ENCODE results near the gene KCNJ15. TPM values are rescaled to one million over a fixed set of nuclear protein-coding genes. Genes with fewer than 3 reads are reported as not detected.

KCNJ15 gene
- total and polyA plus RNA-seq, 2 of the 13 experiments (the other 11 are each of a cell fraction or from before 2014, with no cell fraction given): not detected

GRCh38 chr21:38254970-38255369 is 1.8 kb upstream of the KCNJ15 start (continued):
- TF ChIP-seq ZSCAN30 (CRISPR knock-in tag; IDR thresholded peaks at IDR 0.05) (no peak), ZNF33A (CRISPR knock-in tag; IDR thresholded peaks at IDR 0.05; ENCODE audit: borderline replicate concordance) (no peak), NCOA1 (CRISPR knock-in tag; IDR thresholded peaks at IDR 0.05) (no peak), FOXC1 (CRISPR knock-in tag; IDR thresholded peaks at IDR 0.05; ENCODE audit: borderline replicate concordance) (no peak), MBNL3 (CRISPR knock-in tag; conservative IDR thresholded peaks at IDR 0.05) (no peak)

DNA sequence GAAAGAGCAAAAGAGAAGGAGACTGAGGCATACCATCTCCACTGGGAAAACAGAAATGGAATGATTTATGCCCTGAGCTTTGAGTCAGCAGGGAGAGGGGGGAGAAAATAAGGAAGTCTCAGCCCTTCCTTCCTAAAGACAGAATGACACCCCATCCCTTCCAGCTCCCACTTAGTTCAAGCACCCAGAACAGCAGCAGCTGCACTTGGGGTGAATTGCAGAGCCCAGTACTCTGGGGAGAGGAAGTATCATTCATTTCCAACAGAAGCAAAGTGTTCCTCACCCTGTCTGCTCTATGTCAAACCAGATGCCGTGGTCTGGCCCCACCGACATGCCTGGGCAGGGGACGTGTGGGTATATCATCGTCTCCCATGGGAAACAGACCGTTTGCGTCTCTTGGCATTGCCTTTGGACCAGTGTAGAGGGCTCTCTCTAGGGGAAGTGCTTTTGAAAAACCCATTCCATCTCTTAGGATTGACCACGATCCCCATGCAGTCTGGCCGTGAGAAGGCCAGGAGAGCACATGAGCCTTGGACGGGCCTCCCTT is 1.1 kb upstream of the KCNJ15 start:
- WGBS (ENCODE audit: low lambda C conversion rate): 0% methylated on average over 2 of the region's 9 CpGs
- Histone ChIP-seq H3K9me3 (ENCODE audit: low read length) (no peaks in the 10 kb centered on the region), H3K4me1 (ENCODE audit: insufficient read depth, low read length) (peaks cover 9% of the 10 kb centered on the region), H3K79me2 (ENCODE audit: insufficient read depth, low read length) (no peaks in the 10 kb centered on the region), H2AFZ (ENCODE audit: low read length) (no peak overlapping the region), H3K4me2 (ENCODE audit: low read depth, low read length) (no peak overlapping the region), H3K27ac (ENCODE audit: extremely low read length, insufficient read depth, low read length) (no peak overlapping the region), H3K27me3 (ENCODE audit: control insufficient read depth in 1 of 2, insufficient read depth in 2 of 2, low read length in 2 of 2) (no peaks in the 10 kb centered on the region), H3K36me3 (replicated peaks in 1 of 2; ENCODE audit: control insufficient read depth in 1 of 2, insufficient read depth in 2 of 2, low read length in 2 of 2) (no peaks in the 10 kb centered on the region), H4K20me1 (ENCODE audit: insufficient read depth, low read length) (no peaks in the 10 kb centered on the region), H3K9ac (ENCODE audit: insufficient read depth, low read depth, low read length) (no peak overlapping the region), H3K4me3 (replicated peaks in 1 of 3; ENCODE audit: insufficient read depth in 1 of 3, low read depth in 2 of 3, low read length in 3 of 3) (no peak overlapping the region)
- intact Hi-C loops (cut with micrococcal nuclease; ENCODE audit: unreplicated experiment): no loop called here
- ChIA-PET POLR2A (no interaction called here), CTCF (ENCODE audit: low intra/inter-chr PET ratio, low total read pairs) (no interaction called here)
- FAIRE-seq: no peak
- no peak for ATAC-seq
- in situ Hi-C loops (cut with HindIII; ENCODE audit: extremely low pct_ligation_motif_present, low pct_unique_long_range_greater_than_20kb): no loop called here
- no TSS peak for BruUV-seq (replicated peaks)
- DNase-seq (ENCODE audit: low spot score): no peak
- TF ChIP-seq GATAD2A (CRISPR knock-in tag; IDR thresholded peaks at IDR 0.05) (no peak), ZBTB3 (CRISPR knock-in tag; IDR thresholded peaks at IDR 0.05; ENCODE audit: borderline replicate concordance, low read depth) (no peak), HMG20A (CRISPR knock-in tag; IDR thresholded peaks at IDR 0.05; ENCODE audit: borderline replicate concordance) (no peak), ZNF564 (CRISPR knock-in tag; IDR thresholded peaks at IDR 0.05) (no peak), EZH2 (conservative IDR thresholded peaks at IDR 0.05; ENCODE audit: low read depth, low read length) (no peak), KMT2A (CRISPR knock-in tag; IDR thresholded peaks at IDR 0.05) (no peak), ZNF367 (CRISPR knock-in tag; IDR thresholded peaks at IDR 0.05; ENCODE audit: borderline replicate concordance) (no peak), DZIP1 (CRISPR knock-in tag; IDR thresholded peaks at IDR 0.05) (no peak), REL (CRISPR knock-in tag; conservative IDR thresholded peaks at IDR 0.05) (no peak), NR1H2 (CRISPR knock-in tag; IDR thresholded peaks at IDR 0.05; ENCODE audit: borderline replicate concordance, low read depth) (no peak), FOXO4 (CRISPR knock-in tag; conservative IDR thresholded peaks at IDR 0.05) (no peak)
- TF ChIP-seq, protein P1, sequence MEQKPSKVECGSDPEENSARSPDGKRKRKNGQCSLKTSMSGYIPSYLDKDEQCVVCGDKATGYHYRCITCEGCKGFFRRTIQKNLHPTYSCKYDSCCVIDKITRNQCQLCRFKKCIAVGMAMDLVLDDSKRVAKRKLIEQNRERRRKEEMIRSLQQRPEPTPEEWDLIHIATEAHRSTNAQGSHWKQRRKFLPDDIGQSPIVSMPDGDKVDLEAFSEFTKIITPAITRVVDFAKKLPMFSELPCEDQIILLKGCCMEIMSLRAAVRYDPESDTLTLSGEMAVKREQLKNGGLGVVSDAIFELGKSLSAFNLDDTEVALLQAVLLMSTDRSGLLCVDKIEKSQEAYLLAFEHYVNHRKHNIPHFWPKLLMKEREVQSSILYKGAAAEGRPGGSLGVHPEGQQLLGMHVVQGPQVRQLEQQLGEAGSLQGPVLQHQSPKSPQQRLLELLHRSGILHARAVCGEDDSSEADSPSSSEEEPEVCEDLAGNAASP (CRISPR knock-in tag; IDR thresholded peaks at IDR 0.05; ENCODE audit: borderline replicate concordance): no peak
- TF ChIP-seq, protein P2, sequence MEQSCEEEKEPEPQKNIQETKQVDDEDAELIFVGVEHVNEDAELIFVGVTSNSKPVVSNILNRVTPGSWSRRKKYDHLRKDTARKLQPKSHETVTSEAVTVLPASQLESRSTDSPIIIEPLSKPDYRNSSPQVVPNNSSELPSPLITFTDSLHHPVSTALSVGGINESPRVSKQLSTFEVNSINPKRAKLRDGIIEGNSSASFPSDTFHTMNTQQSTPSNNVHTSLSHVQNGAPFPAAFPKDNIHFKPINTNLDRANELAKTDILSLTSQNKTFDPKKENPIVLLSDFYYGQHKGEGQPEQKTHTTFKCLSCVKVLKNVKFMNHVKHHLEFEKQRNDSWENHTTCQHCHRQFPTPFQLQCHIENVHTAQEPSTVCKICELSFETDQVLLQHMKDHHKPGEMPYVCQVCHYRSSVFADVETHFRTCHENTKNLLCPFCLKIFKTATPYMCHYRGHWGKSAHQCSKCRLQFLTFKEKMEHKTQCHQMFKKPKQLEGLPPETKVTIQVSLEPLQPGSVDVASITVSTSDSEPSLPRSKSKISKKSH (CRISPR knock-in tag; IDR thresholded peaks at IDR 0.05; ENCODE audit: borderline replicate concordance): no peak
